ENCODE data around the gene NKX6-2.

NKX6-2 gene

GRCh38 chr10:132817701-132818211, 31.8 kb upstream of the NKX6-2 start:
- no peaks in the 10 kb centered on the region for H3K4me1 Mint-ChIP-seq
- H3K27me3 Mint-ChIP-seq = peaks cover 3% of the 10 kb centered on the region
- DNase-seq = no peak
- CTCF ChIA-PET = no interaction called here
- H3K27ac Mint-ChIP-seq = no peak overlapping the region
- peaks cover 3% of the 10 kb centered on the region for H3K36me3 Mint-ChIP-seq
- H3K9me3 Mint-ChIP-seq = peaks cover 5% of the 10 kb centered on the region
- H3K4me3 Mint-ChIP-seq = no peak overlapping the region

- CTCF ChIA-PET = no interaction called here
- Mint-ChIP-seq H3K9me3 (peaks cover 5% of the 10 kb centered on the region), H3K27ac (no peak overlapping the region), H3K4me3 (no peak overlapping the region), H3K27me3 (peaks cover 3% of the 10 kb centered on the region), H3K4me1 (no peaks in the 10 kb centered on the region), H3K36me3 (peaks cover 3% of the 10 kb centered on the region)
- DNase-seq = no peak
Observed at GRCh38 chr10:132816718-132817117, 30.8 kb upstream of the NKX6-2 start.

- peaks cover 3% of the 10 kb centered on the region for H3K36me3 Mint-ChIP-seq
- peaks cover 5% of the 10 kb centered on the region for H3K9me3 Mint-ChIP-seq
- DNase-seq = no peak
- H3K27me3 Mint-ChIP-seq = peaks cover 3% of the 10 kb centered on the region
- H3K27ac Mint-ChIP-seq = no peak overlapping the region
- no peak overlapping the region for H3K4me3 Mint-ChIP-seq
- no peaks in the 10 kb centered on the region for H3K4me1 Mint-ChIP-seq
- CTCF ChIA-PET = no interaction called here
Observed at GRCh38 chr10:132815168-132815857, 29.4 kb upstream of the NKX6-2 start.

- CTCF ChIA-PET = no interaction called here
- H3K27me3 Mint-ChIP-seq = peaks cover 3% of the 10 kb centered on the region
- H3K9me3 Mint-ChIP-seq = no peaks in the 10 kb centered on the region
- H3K36me3 Mint-ChIP-seq = no peaks in the 10 kb centered on the region
- no peak for DNase-seq
- H3K27ac Mint-ChIP-seq = no peak overlapping the region
- no peaks in the 10 kb centered on the region for H3K4me1 Mint-ChIP-seq
- H3K4me3 Mint-ChIP-seq = no peak overlapping the region
Observed at GRCh38 chr10:132814469-132814856, 28.5 kb upstream of the NKX6-2 start.

- CTCF ChIA-PET = no interaction called here
- Mint-ChIP-seq H3K36me3 (no peaks in the 10 kb centered on the region), H3K9me3 (no peaks in the 10 kb centered on the region), H3K4me3 (no peak overlapping the region), H3K27ac (no peak overlapping the region), H3K4me1 (no peaks in the 10 kb centered on the region), H3K27me3 (peaks cover 3% of the 10 kb centered on the region)
- DNase-seq = no peak
Observed at GRCh38 chr10:132813560-132814468, 27.9 kb upstream of the NKX6-2 start.

GRCh38 chr10:132813001-132813401, 27.1 kb upstream of the NKX6-2 start:
- DNase-seq = no peak
- no peaks in the 10 kb centered on the region for H3K4me1 Mint-ChIP-seq
- no peaks in the 10 kb centered on the region for H3K9me3 Mint-ChIP-seq
- H3K27ac Mint-ChIP-seq = no peak overlapping the region
- peaks cover 3% of the 10 kb centered on the region for H3K27me3 Mint-ChIP-seq
- no peak overlapping the region for H3K4me3 Mint-ChIP-seq
- CTCF ChIA-PET = no interaction called here
- H3K36me3 Mint-ChIP-seq = no peaks in the 10 kb centered on the region

- no peak for DNase-seq
- Mint-ChIP-seq H3K36me3 (no peaks in the 10 kb centered on the region), H3K9me3 (no peaks in the 10 kb centered on the region), H3K27ac (no peak overlapping the region), H3K4me1 (no peaks in the 10 kb centered on the region), H3K4me3 (no peak overlapping the region), H3K27me3 (peaks cover 3% of the 10 kb centered on the region)
- CTCF ChIA-PET = no interaction called here
Observed at GRCh38 chr10:132812520-132812919, 26.6 kb upstream of the NKX6-2 start.

GRCh38 chr10:132811891-132812481, 26.0 kb upstream of the NKX6-2 start:
- CTCF ChIA-PET = no interaction called here
- peaks cover 3% of the 10 kb centered on the region for H3K27me3 Mint-ChIP-seq
- H3K4me1 Mint-ChIP-seq = no peaks in the 10 kb centered on the region
- H3K4me3 Mint-ChIP-seq = no peak overlapping the region
- no peak overlapping the region for H3K27ac Mint-ChIP-seq
- DNase-seq = no peak
- H3K9me3 Mint-ChIP-seq = no peaks in the 10 kb centered on the region
- no peaks in the 10 kb centered on the region for H3K36me3 Mint-ChIP-seq

GRCh38 chr10:132810807-132811700, 25.1 kb upstream of the NKX6-2 start:
- Mint-ChIP-seq H3K4me3 (no peak overlapping the region), H3K27ac (no peak overlapping the region), H3K27me3 (peaks cover 3% of the 10 kb centered on the region), H3K4me1 (no peaks in the 10 kb centered on the region), H3K36me3 (no peaks in the 10 kb centered on the region), H3K9me3 (no peaks in the 10 kb centered on the region)
- CTCF ChIA-PET = no interaction called here
- no peak for DNase-seq

- Mint-ChIP-seq H3K9me3 (no peaks in the 10 kb centered on the region), H3K36me3 (no peaks in the 10 kb centered on the region), H3K4me3 (no peak overlapping the region), H3K4me1 (no peaks in the 10 kb centered on the region), H3K27ac (no peak overlapping the region), H3K27me3 (no peaks in the 10 kb centered on the region)
- DNase-seq = no peak
- CTCF ChIA-PET = no interaction called here
Observed at GRCh38 chr10:132810141-132810806, 24.3 kb upstream of the NKX6-2 start.

GRCh38 chr10:132809232-132810140, 23.5 kb upstream of the NKX6-2 start:
- H3K36me3 Mint-ChIP-seq = no peaks in the 10 kb centered on the region
- no peak for DNase-seq
- CTCF ChIA-PET = no interaction called here
- no peaks in the 10 kb centered on the region for H3K9me3 Mint-ChIP-seq
- no peak overlapping the region for H3K4me3 Mint-ChIP-seq
- H3K27ac Mint-ChIP-seq = no peak overlapping the region
- no peaks in the 10 kb centered on the region for H3K4me1 Mint-ChIP-seq
- H3K27me3 Mint-ChIP-seq = no peaks in the 10 kb centered on the region

- no peaks in the 10 kb centered on the region for H3K4me1 Mint-ChIP-seq
- CTCF ChIA-PET = no interaction called here
- H3K9me3 Mint-ChIP-seq = no peaks in the 10 kb centered on the region
Observed at GRCh38 chr10:132808383-132809231, 22.7 kb upstream of the NKX6-2 start.

More at GRCh38 chr10:132808383-132809231, 22.7 kb upstream of the NKX6-2 start:
- Mint-ChIP-seq H3K27ac (no peak overlapping the region), H3K36me3 (no peaks in the 10 kb centered on the region), H3K27me3 (no peaks in the 10 kb centered on the region), H3K4me3 (no peak overlapping the region)
- no peak for DNase-seq

All from activated naive CD4-positive, alpha-beta T cell treated with anti-CD3 and anti-CD28 coated beads, Interleukin-2, amount 10 ng/mL, durations not matched to agents 7 days and 5 days (primary cell).